HL-60 (cell line): Measurements from ENCODE around the gene RD3L.

ENCODE experiments used
- DNase-seq, 2 experiments: peaks; one replicate each; pipeline ENCODE4 v3.0.0-alpha.2; 2010 to 2020; ENCODE audit warnings: low read depth in 1 of 2, low spot score in 1 of 2
- H3K27ac ChIP-seq: fragments of 250-450 bp; sonication (Bioruptor Pico); replicated peaks from 2 replicates; pipeline ENCODE4 v1.5.1; 2020; ENCODE audit warnings: mild to moderate bottlenecking, moderate library complexity
- H3K27me3 ChIP-seq: fragments of 250-450 bp; sonication (Bioruptor Pico); 2 replicates; pipeline ENCODE4 v1.5.1; 2021; ENCODE audit warnings: mild to moderate bottlenecking, moderate library complexity; ENCODE audit not compliant: insufficient read depth, poor library complexity, severe bottlenecking
- H3K4me3 ChIP-seq: replicated peaks from 2 replicates; pipeline ENCODE4 v1.5.1; 2011; ENCODE audit warnings: mild to moderate bottlenecking, control low read depth, low read length; ENCODE audit not compliant: insufficient read depth
- CTCF ChIP-seq: IDR thresholded peaks from one replicate; pipeline ENCODE4 v1.5.1; 2011; ENCODE audit warnings: low read length, control low read depth, inconsistent platforms; ENCODE audit not compliant: insufficient read depth
- GABPA ChIP-seq: IDR thresholded peaks from 2 replicates; pipeline ENCODE4 v1.6.1; 2012; ENCODE audit warnings: low read depth
- POLR2AphosphoS5 ChIP-seq: IDR thresholded peaks from 2 replicates; pipeline ENCODE4 v1.6.1; 2012; ENCODE audit warnings: low read depth
- SPI1 ChIP-seq: IDR thresholded peaks from 2 replicates; pipeline ENCODE4 v1.6.1; 2012; ENCODE audit warnings: low read depth, mild to moderate bottlenecking, borderline replicate concordance
- TF ChIP-seq, protein P1 (sequence below): IDR thresholded peaks from 2 replicates; pipeline ENCODE4 v1.6.1; 2012; ENCODE audit warnings: low read depth; ENCODE audit not compliant: insufficient replicate concordance

Gene RD3L

DNA sequence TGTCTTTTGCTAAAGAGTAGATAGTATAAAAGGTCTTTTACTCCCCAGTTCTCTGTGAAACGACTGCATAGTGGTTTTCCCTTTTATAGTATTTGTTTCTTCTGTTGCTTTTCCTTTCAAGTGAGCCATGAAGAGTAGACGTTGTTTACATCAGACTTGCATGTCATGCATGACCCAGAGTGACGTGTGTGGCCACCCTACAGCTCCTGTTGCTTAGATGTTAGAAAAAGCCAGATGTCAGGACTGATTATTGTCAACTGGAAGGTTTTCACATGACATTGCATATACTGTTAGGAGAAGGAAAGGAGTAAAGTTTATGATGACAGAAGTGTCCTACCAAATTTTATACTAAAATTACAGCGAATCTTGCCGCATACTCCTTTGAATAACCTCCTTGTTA is 1.3 kb upstream of the RD3L start:
- Histone ChIP-seq H3K27me3 (peaks cover 11% of the 10 kb centered on the region), H3K4me3 (no peak overlapping the region), H3K27ac (no peak overlapping the region)
- TF ChIP-seq POLR2AphosphoS5 (no peak), SPI1 (no peak), CTCF (no peak), GABPA (no peak)
- TF ChIP-seq, protein P1, sequence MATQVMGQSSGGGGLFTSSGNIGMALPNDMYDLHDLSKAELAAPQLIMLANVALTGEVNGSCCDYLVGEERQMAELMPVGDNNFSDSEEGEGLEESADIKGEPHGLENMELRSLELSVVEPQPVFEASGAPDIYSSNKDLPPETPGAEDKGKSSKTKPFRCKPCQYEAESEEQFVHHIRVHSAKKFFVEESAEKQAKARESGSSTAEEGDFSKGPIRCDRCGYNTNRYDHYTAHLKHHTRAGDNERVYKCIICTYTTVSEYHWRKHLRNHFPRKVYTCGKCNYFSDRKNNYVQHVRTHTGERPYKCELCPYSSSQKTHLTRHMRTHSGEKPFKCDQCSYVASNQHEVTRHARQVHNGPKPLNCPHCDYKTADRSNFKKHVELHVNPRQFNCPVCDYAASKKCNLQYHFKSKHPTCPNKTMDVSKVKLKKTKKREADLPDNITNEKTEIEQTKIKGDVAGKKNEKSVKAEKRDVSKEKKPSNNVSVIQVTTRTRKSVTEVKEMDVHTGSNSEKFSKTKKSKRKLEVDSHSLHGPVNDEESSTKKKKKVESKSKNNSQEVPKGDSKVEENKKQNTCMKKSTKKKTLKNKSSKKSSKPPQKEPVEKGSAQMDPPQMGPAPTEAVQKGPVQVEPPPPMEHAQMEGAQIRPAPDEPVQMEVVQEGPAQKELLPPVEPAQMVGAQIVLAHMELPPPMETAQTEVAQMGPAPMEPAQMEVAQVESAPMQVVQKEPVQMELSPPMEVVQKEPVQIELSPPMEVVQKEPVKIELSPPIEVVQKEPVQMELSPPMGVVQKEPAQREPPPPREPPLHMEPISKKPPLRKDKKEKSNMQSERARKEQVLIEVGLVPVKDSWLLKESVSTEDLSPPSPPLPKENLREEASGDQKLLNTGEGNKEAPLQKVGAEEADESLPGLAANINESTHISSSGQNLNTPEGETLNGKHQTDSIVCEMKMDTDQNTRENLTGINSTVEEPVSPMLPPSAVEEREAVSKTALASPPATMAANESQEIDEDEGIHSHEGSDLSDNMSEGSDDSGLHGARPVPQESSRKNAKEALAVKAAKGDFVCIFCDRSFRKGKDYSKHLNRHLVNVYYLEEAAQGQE = no peak
- no peak for DNase-seq

DNA sequence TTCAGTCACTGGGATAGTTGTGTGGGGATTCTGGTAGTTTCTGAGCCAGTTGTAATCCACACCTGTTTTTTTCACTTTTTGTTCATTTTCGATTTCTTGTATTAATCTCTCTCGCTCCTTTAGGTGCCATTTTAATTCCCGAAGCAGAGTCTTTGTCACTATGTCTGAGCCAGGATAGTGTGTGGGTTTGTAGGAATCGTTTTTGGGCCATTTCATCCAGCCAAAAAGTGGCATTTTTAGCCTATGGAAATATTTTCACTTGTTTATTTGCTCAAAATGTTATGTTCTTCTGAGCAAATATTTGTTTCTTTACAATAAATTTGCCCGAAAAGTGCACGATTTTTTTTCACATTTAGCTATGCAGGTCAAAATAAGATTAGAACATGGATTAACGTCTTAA is 867 bp downstream of the RD3L start:
- H3K27me3 ChIP-seq = peaks cover 11% of the 10 kb centered on the region
- DNase-seq = no peak
- H3K4me3 ChIP-seq = no peak overlapping the region
- TF ChIP-seq GABPA (no peak), POLR2AphosphoS5 (no peak), SPI1 (no peak), CTCF (no peak)
- TF ChIP-seq, protein P1 = no peak
- no peak overlapping the region for H3K27ac ChIP-seq

GRCh38 chr14:103935102-103935501 is 7.2 kb downstream of the RD3L start:
- Histone ChIP-seq H3K27me3 (peaks cover 1% of the 10 kb centered on the region), H3K27ac (no peak overlapping the region), H3K4me3 (no peak overlapping the region)
- DNase-seq = no peak
- TF ChIP-seq POLR2AphosphoS5 = no peak
- TF ChIP-seq, protein P1 = no peak
- no peak for TF ChIP-seq CTCF
- TF ChIP-seq SPI1 = no peak
- TF ChIP-seq GABPA = no peak
